Sciatic nerve (tissue), 2 donors: ENCODE data around the gene NPC1. TPM values are rescaled to one million over a fixed set of nuclear protein-coding genes. Genes with fewer than 3 reads are reported as not detected.
"Not testable (repeated sequence)": the region's sequence is repeated elsewhere in the genome, so short reads cannot be mapped to it uniquely, and the experiment has no call there.

Experiments
- ATAC-seq: fragments of 200-7000 bp; cut with Tn5 transposase; one replicate; pipeline ENCODE4 v1.9.1; 2020; ENCODE audit warnings: mild to moderate bottlenecking, moderate library complexity
- DNase-seq: peaks from one replicate; pipeline ENCODE4 v3.0.0-alpha.2; 2020; ENCODE audit warnings: low spot score
- intact Hi-C: fragments of 100-400 bp; cut with DNase I; formaldehyde crosslinking; loops from one replicate; pipeline ENCODE4 v1.14.2; 2022
- total RNA-seq: library from RNA; stranded (reverse); fragmentation: NEBNext Ultra II Directional; extraction: Animal tissue kit (Norgen Biotek cat#: 25700); gene quantifications from one replicate; pipeline ENCODE4 v1.2.1, GENCODE V29; 2021
- donor health status: DM: no; HTN: no; CAD: no.
- donor health status: DM: no; HTN: no; CAD: no.

The NPC1 gene
- total RNA-seq, 1 donor from 2014 or later, result 77.3 TPM

- intact Hi-C loops, DNase-seq: not testable (repeated sequence)
Observed at GRCh38 chr18:23613091-23613475, 26.8 kb upstream of the NPC1 start.

GRCh38 chr18:23612434-23613090 is 26.3 kb upstream of the NPC1 start:
- intact Hi-C loops, result no loop called here
- no peak for DNase-seq
- ATAC-seq, result no peak

More at GRCh38 chr18:23613091-23613475, 26.8 kb upstream of the NPC1 start:
- not testable (repeated sequence) for ATAC-seq

- intact Hi-C loops, result no loop called here
- ATAC-seq (no peak), DNase-seq (no peak)
Observed at GRCh38 chr18:23609390-23610023, 23.2 kb upstream of the NPC1 start.

GRCh38 chr18:23608211-23608610 is 21.9 kb upstream of the NPC1 start:
- DNase-seq (no peak), ATAC-seq (no peak)
- intact Hi-C loops, result no loop called here

GRCh38 chr18:23605941-23606340 is 19.6 kb upstream of the NPC1 start:
- intact Hi-C loops, result no loop called here
- DNase-seq (no peak), ATAC-seq (no peak)

- intact Hi-C loops, result no loop called here
- ATAC-seq, result no peak
- DNase-seq, result no peak
Observed at GRCh38 chr18:23599809-23600208, 13.5 kb upstream of the NPC1 start.

- no peak for DNase-seq
- ATAC-seq, result peak; percentile 55
- intact Hi-C loops, result no loop called here
Observed at GRCh38 chr18:23596183-23596582, 9.9 kb upstream of the NPC1 start.

GRCh38 chr18:23595591-23595990 is 9.3 kb upstream of the NPC1 start:
- intact Hi-C loops, result no loop called here
- no peak for DNase-seq
- ATAC-seq, result no peak

- ATAC-seq (no peak), DNase-seq (no peak)
- intact Hi-C loops, result no loop called here
Observed at GRCh38 chr18:23593720-23594119, 7.4 kb upstream of the NPC1 start.

- ATAC-seq, result no peak
- intact Hi-C loops, result no loop called here
- no peak for DNase-seq
Observed at GRCh38 chr18:23592911-23593310, 6.6 kb upstream of the NPC1 start.

GRCh38 chr18:23591011-23591410 is 4.7 kb upstream of the NPC1 start:
- no peak for DNase-seq
- ATAC-seq, result no peak
- intact Hi-C loops, result no loop called here

- ATAC-seq (no peak), DNase-seq (no peak)
- intact Hi-C loops, result loop anchor here (10.0 kb wide), 1 partner anchor 74 kb away; no protein-coding TSS in a partner anchor
Observed at GRCh38 chr18:23588836-23589560, 2.7 kb upstream of the NPC1 start.

GRCh38 chr18:23587220-23587642 is 925 bp upstream of the NPC1 start:
- ATAC-seq, result no peak
- no peak for DNase-seq
- intact Hi-C loops, result loop anchor here (10.0 kb wide), 1 partner anchor 72 kb away; no protein-coding TSS in a partner anchor

GRCh38 chr18:23585897-23586248 is 433 bp downstream of the NPC1 start:
- ATAC-seq (no peak), DNase-seq (no peak)
- intact Hi-C loops, result loop anchor here (10.0 kb wide), 1 partner anchor 71 kb away; no protein-coding TSS in a partner anchor

- ATAC-seq (no peak), DNase-seq (no peak)
- intact Hi-C loops, result loop anchor here (10.0 kb wide), 1 partner anchor 70 kb away; no protein-coding TSS in a partner anchor
Observed at GRCh38 chr18:23585007-23585871, 1.1 kb downstream of the NPC1 start.

GRCh38 chr18:23584019-23584983 is 2.0 kb downstream of the NPC1 start:
- intact Hi-C loops, result loop anchor here (10.0 kb wide), 1 partner anchor 70 kb away; no protein-coding TSS in a partner anchor
- DNase-seq (no peak), ATAC-seq (no peak)

- ATAC-seq (no peak), DNase-seq (no peak)
- intact Hi-C loops, result loop anchor here (10.0 kb wide), 1 partner anchor 68 kb away; no protein-coding TSS in a partner anchor
Observed at GRCh38 chr18:23583071-23583865, 3.0 kb downstream of the NPC1 start.
